HG03565 (cell line): ENCODE results near the gene KBTBD13.
"Not testable (repeated sequence)": the region's sequence is repeated elsewhere in the genome, so short reads cannot be mapped to it uniquely, and the experiment has no call there.

ENCODE experiments used
- ATAC-seq: cut with Tn5 transposase; IDR thresholded peaks from one replicate; pipeline ENCODE4 v1.9.1; 2021; ENCODE audit warnings: mild to moderate bottlenecking, moderate library complexity; ENCODE audit not compliant: unreplicated experiment

Gene KBTBD13

DNA sequence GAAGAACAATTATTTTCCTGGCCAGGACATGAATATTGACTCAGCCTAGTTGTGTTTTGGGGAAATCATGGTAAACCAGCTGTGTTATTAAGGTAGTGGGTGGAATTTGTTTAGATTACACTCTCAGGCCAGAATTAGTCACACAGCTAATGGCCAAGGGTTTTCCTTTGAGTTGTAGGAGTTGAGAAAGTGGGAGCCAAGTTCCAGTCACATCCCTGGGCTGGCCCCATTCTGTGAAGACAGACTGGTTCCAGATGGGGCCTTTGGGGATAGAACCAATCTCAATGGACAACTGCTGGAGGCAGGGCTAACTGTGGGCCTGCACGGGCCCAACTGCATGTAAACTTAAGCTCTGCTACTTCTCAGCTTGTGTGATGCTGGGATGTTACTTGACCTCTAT, 7.4 kb upstream of the KBTBD13 start:
- no peak for ATAC-seq

GRCh38 chr15:65069779-65070546, 6.6 kb upstream of the KBTBD13 start:
- ATAC-seq = no peak

DNA sequence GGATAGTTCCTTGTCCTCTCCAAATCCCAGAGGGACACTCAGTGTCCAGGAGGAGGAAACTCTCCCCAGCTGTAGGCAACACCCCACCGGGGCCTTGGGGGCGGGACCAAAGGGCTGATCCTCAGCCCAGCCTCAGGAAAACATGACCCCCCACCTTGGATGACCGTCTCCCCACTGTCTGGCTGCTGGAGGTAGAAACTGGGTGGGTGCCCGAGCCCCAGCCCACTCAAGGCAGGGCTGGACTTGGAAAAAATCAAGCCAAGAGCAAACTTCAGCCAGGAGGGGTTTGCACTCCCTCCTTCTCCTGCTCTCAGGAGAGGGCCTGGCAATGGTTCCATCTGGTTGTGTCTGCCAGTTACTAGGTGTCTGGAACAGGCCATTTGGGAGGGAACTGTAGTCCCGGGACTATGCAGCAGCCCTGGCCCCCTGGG, 5.2 kb upstream of the KBTBD13 start:
- ATAC-seq = no peak

DNA sequence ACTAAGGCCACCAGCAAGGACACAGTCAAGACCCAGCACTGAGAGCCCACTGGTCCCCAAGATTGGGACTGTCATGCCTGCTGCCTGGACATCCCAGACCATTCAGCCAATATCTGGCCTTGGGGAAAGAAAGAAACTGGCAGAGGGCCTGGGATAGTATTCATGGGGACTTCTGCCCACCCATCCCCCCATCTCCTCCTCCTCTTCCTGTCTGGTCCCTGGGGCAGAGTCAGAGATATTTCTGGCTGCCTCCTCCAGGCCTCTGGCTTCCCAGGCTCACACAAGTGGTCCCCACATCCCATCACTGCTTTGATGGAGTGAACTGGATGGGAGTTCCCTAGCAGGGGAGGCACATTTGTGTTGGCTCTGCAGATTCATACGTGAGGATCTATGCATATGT, 4.5 kb upstream of the KBTBD13 start:
- no peak for ATAC-seq

GRCh38 chr15:65072617-65073016, 3.9 kb upstream of the KBTBD13 start:
- no peak for ATAC-seq

DNA sequence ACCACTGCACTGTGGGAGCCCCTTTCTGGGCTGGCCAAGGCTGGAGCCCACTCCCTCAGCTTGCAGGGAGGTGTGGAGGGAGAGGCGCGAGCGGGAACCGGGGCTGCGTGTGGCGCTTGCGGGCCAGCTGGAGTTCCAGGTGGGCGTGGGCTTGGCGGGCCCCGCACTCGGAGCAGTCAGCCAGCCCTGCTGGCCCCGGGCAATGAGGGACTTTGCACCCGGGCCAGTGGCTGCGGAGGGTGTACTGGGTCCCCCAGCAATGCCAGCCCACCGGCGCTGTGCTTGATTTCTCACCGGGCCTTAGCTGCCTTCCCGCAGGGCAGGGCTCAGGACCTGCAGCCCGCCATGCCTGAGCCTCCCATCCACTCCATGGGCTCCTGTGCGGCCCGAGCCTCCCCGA, 1.6 kb upstream of the KBTBD13 start:
- ATAC-seq = not testable (repeated sequence)

- not testable (repeated sequence) for ATAC-seq
Measured at GRCh38 chr15:65075607-65076395, 745 bp upstream of the KBTBD13 start.

GRCh38 chr15:65077291-65077980, 890 bp downstream of the KBTBD13 start:
- ATAC-seq = no peak

DNA sequence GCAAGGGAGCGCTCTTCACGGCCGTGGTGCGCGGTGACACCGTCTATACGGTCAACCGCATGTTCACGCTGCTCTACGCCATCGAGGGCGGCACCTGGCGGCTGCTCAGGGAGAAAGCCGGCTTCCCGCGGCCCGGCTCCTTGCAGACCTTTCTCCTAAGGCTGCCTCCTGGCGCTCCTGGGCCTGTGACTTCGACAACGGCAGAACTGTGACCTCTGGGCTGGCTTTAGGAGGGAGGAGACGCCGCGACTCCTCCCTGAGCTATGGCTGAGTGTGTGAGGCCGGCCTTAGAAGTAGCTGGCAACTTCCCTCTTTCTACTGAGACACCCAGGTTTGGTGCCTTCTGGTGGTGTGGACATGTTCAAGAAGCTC, 1.4 kb downstream of the KBTBD13 start:
- ATAC-seq = no peak

- ATAC-seq = no peak
Measured at GRCh38 chr15:65079580-65079979, 3.0 kb downstream of the KBTBD13 start.

DNA sequence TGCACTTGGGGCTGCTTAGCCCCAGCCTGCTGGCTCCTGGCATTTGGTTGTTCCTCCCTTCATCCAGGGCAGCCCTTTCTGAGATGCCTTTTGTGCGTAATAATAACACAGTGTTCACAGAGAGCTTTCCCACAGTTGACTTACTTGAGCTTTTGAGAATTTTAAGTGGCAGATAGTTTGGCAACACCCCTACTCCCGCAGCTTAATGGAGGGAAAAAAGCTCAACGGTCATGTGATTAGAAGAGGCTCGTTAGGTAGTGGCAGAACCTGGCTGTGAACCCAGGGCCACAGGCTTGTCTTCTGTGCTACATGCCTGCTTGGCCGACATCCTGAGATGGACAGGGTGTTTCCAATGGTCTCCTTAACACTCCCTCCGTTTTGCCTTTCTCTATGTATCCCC, 4.7 kb downstream of the KBTBD13 start:
- ATAC-seq = no peak

GRCh38 chr15:65081758-65082157, 5.2 kb downstream of the KBTBD13 start:
- no peak for ATAC-seq

GRCh38 chr15:65082303-65082953, 5.9 kb downstream of the KBTBD13 start:
- ATAC-seq = no peak

DNA sequence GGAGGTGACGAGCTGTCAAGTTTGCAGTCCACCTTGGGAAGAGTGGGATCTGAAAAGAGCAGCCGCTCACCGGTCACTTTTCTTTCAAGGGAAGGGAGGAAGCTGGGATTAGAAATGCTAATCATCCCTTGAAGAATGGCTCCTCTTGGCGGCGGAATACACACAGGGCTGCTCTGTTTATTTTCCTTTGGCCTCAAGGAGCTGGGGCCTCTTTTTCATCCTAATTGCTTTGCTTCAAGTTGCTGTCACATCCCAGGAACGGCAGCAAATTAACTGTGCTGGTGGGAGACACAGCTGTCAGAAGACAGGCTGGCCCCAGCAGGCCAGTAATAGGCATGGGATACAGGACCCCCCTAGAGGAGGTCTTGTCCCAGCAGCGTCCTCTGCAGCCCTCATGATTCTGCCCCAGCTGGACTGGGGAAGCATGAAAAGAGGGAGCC, 6.7 kb downstream of the KBTBD13 start:
- no peak for ATAC-seq

GRCh38 chr15:65084500-65085206, 8.1 kb downstream of the KBTBD13 start:
- ATAC-seq = no peak

GRCh38 chr15:65085207-65085753, 8.7 kb downstream of the KBTBD13 start:
- no peak for ATAC-seq

DNA sequence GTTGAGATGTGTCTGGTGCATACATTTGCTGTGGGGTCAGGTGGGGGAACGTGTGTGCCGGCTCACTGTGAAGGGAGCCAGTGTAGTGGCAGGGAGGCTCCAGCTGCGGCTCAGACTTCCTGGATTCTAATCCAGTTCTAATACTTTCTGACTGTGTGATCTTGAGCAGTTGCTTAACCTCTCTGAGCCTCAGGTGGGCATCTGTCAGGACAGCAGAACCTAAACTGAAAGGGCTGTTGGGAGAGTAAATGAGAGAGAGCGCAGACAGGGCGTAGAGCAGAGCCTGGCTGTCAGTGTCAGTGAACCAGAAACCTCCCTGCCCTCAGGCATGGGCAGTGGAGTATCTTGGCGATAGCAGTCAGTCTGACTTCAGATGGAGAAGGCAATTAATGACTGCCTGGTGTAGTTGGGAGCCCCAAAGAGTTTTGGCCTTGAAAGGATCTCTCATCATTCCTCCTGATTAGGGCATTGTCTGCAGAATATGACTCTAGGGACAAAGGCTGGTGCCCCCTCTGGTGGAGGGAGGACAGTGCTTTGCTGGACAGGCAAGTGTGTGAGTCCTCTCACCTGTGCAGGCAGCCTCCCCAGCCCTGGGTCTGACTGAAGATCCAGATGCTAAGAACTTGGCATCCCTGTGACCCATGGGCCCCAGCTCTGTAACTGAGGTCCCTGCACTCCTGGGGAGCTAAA, 9.6 kb downstream of the KBTBD13 start:
- ATAC-seq = no peak

- ATAC-seq = no peak
Measured at GRCh38 chr15:65086680-65087111, 10.2 kb downstream of the KBTBD13 start.

DNA sequence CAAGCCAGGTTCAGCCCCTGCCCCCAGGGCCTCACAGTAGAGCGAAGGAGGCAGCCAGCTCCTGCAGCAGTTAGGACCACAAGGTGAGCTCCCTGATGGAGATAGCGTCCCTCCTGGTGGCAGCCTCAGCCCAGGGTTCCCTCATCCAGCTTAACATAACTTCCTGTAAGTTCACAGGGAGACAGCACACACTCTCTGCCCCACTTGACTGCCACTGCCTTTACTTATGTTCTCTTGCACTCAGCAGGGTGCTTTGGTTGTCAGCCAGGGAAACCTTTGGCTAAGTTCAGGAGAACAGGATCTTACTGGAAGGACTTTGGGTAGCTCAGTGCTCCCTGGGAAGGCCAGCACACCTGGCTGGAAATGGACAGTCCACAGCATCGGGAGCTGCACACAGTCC, 10.9 kb downstream of the KBTBD13 start:
- no peak for ATAC-seq
